Renal cortical epithelial cell (primary cell): ENCODE data around the gene STK31. TPM values are rescaled to one million over a fixed set of nuclear protein-coding genes. Genes with fewer than 3 reads are reported as not detected.
"Not testable (repeated sequence)": the region's sequence is repeated elsewhere in the genome, so short reads cannot be mapped to it uniquely, and the experiment has no call there.

Experiments
- DNase-seq: peaks from one replicate; pipeline ENCODE4 v3.0.0-alpha.2; 2011; ENCODE audit warnings: low read depth
- total RNA-seq: library from RNA; depleted of rRNA; stranded (reverse); fragments of >200 nt; gene quantifications from 2 replicates; pipeline ENCODE4 v1.2.3, GENCODE V29; 2014

Gene STK31
- total RNA-seq, 1 donor from 2014 or later = 0.25 TPM

GRCh38 chr7:23713285-23714149, 3.5 kb downstream of the STK31 start:
- peak; percentile 87 for DNase-seq

- DNase-seq = no peak
Observed at GRCh38 chr7:23714150-23714464, 4.1 kb downstream of the STK31 start.

GRCh38 chr7:23714579-23714978, 4.6 kb downstream of the STK31 start:
- DNase-seq = no peak

GRCh38 chr7:23715099-23715498, 5.1 kb downstream of the STK31 start:
- no peak for DNase-seq

GRCh38 chr7:23717788-23718187, 7.8 kb downstream of the STK31 start:
- no peak for DNase-seq

GRCh38 chr7:23721456-23721855, 11.4 kb downstream of the STK31 start:
- no peak for DNase-seq

GRCh38 chr7:23722587-23723216, 12.7 kb downstream of the STK31 start:
- not testable (repeated sequence) for DNase-seq

GRCh38 chr7:23724113-23724512, 14.1 kb downstream of the STK31 start:
- DNase-seq = not testable (repeated sequence)

- DNase-seq = no peak
Observed at GRCh38 chr7:23742051-23742450, 32.0 kb downstream of the STK31 start.

GRCh38 chr7:23743226-23743625, 33.2 kb downstream of the STK31 start:
- DNase-seq = no peak

GRCh38 chr7:23746629-23747028, 36.6 kb downstream of the STK31 start:
- DNase-seq = no peak

- no peak for DNase-seq
Observed at GRCh38 chr7:23751852-23752251, 41.8 kb downstream of the STK31 start.

GRCh38 chr7:23758839-23759238, 48.8 kb downstream of the STK31 start:
- DNase-seq = not testable (repeated sequence)

- DNase-seq = peak; percentile 99
Observed at GRCh38 chr7:23759671-23760391, 49.8 kb downstream of the STK31 start.

GRCh38 chr7:23765943-23766342, 55.9 kb downstream of the STK31 start:
- no peak for DNase-seq

- no peak for DNase-seq
Observed at GRCh38 chr7:23767514-23767913, 57.5 kb downstream of the STK31 start.

GRCh38 chr7:23768022-23768421, 58.0 kb downstream of the STK31 start:
- DNase-seq = no peak

GRCh38 chr7:23779185-23779800, 69.3 kb downstream of the STK31 start:
- not testable (repeated sequence) for DNase-seq

- no peak for DNase-seq
Observed at GRCh38 chr7:23783115-23783514, 73.1 kb downstream of the STK31 start.

GRCh38 chr7:23787272-23787671, 77.3 kb downstream of the STK31 start:
- DNase-seq = no peak

- DNase-seq = no peak
Observed at GRCh38 chr7:23788843-23789242, 78.8 kb downstream of the STK31 start.

- no peak for DNase-seq
Observed at GRCh38 chr7:23791721-23792120, 81.7 kb downstream of the STK31 start.
